ENCODE measurements around the gene KCNJ1. TPM values are rescaled to one million over a fixed set of nuclear protein-coding genes. Genes with fewer than 3 reads are reported as not detected.

KCNJ1 gene
- total RNA-seq, 1 donor from 2014 or later, result 0.41 TPM

DNA sequence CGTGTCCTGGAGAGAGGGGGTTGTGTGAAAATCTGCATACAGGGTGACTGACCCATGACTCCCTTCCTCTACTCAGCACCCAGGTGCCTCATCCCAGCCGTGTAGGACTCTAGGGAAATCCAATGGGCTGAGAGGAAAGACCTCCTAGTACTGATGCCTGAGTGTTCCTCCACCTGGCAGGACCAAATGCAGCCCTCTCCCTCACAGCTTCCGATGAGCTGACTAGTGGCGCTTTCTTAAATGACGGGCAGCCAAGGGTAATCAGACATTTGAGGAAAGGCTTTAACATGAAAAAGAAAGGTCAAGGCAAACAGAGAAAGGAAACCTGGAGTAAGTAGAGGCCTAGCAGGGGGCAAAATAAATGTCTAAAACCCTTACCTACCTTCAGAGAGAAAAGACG, 5.0 kb upstream of the KCNJ1 start:
- Histone ChIP-seq H2AFZ (replicated peaks) (no peak overlapping the region), H3K4me1 (peaks cover 14% of the 10 kb centered on the region), H3K4me3 (no peak overlapping the region), H3K79me2 (ENCODE audit: low read depth) (no peaks in the 10 kb centered on the region), H3F3A (ENCODE audit: low read depth) (peaks cover 21% of the 10 kb centered on the region), H3K36me3 (no peaks in the 10 kb centered on the region), H4K20me1 (ENCODE audit: low read depth) (no peaks in the 10 kb centered on the region), H3K4me2 (peak overlapping the region; percentile 61), H3K9me3 (ENCODE audit: low read depth) (no peaks in the 10 kb centered on the region), H3K9ac (no peak overlapping the region), H3K27ac (no peak overlapping the region), H3K27me3 (peaks cover 15% of the 10 kb centered on the region)
- Mint-ChIP-seq H3K27ac (peak overlapping the region; percentile 91), H3K4me1 (peaks cover 56% of the 10 kb centered on the region), H3K4me3 (no peak overlapping the region), H3K36me3 (no peaks in the 10 kb centered on the region), H3K27me3 (ENCODE audit: insufficient read depth, low read depth) (peaks cover 16% of the 10 kb centered on the region), H3K9me3 (peaks cover 3% of the 10 kb centered on the region)
- TF ChIP-seq, protein P1, sequence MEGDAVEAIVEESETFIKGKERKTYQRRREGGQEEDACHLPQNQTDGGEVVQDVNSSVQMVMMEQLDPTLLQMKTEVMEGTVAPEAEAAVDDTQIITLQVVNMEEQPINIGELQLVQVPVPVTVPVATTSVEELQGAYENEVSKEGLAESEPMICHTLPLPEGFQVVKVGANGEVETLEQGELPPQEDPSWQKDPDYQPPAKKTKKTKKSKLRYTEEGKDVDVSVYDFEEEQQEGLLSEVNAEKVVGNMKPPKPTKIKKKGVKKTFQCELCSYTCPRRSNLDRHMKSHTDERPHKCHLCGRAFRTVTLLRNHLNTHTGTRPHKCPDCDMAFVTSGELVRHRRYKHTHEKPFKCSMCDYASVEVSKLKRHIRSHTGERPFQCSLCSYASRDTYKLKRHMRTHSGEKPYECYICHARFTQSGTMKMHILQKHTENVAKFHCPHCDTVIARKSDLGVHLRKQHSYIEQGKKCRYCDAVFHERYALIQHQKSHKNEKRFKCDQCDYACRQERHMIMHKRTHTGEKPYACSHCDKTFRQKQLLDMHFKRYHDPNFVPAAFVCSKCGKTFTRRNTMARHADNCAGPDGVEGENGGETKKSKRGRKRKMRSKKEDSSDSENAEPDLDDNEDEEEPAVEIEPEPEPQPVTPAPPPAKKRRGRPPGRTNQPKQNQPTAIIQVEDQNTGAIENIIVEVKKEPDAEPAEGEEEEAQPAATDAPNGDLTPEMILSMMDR (IDR thresholded peaks at IDR 0.05), result no peak
- TF ChIP-seq EZH2phosphoT487 (IDR thresholded peaks at IDR 0.05) (no peak), EZH2 (IDR thresholded peaks at IDR 0.05) (no peak)
- DNase-seq (ENCODE audit: low spot score), result no peak

DNA sequence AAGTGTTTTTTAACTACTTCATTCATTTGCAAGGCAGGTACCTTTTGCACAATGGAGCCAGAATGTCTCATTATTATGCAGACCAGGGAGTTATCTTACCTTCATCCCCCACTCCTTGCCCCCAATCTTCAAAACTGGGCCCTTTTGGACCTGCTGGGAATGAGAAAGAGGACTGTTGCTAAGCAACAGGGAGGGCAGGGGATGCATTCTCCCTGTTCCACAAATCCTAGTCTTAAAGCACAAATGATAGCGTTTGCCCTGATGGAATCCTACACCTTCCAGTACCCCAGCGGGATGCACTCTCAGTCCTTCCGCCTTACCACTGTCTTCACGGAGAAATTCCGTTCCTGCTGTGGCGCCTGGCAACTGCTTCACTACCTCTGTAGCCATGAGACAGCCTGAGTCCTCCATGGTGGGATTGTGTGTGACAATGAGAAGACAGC, 4.1 kb upstream of the KCNJ1 start:
- peak overlapping the region; percentile 95 for H3K27ac Mint-ChIP-seq
- no peaks in the 10 kb centered on the region for H3K79me2 ChIP-seq (ENCODE audit: low read depth)
- H3K4me3 Mint-ChIP-seq, result peak overlapping the region; percentile 68
- DNase-seq (ENCODE audit: low spot score), result peak; percentile 50
- H3K36me3 ChIP-seq, result no peaks in the 10 kb centered on the region
- H3K4me2 ChIP-seq, result peak overlapping the region; percentile 61
- peaks cover 15% of the 10 kb centered on the region for H3K27me3 ChIP-seq
- TF ChIP-seq, protein P1 (IDR thresholded peaks at IDR 0.05), result no peak
- TF ChIP-seq EZH2phosphoT487 (IDR thresholded peaks at IDR 0.05), result no peak
- no peak for TF ChIP-seq EZH2 (IDR thresholded peaks at IDR 0.05)
- peaks cover 16% of the 10 kb centered on the region for H3K27me3 Mint-ChIP-seq (ENCODE audit: insufficient read depth, low read depth)
- no peaks in the 10 kb centered on the region for H3K9me3 ChIP-seq (ENCODE audit: low read depth)
- no peak overlapping the region for H3K27ac ChIP-seq
- peak overlapping the region; percentile 45 for H2AFZ ChIP-seq (replicated peaks)
- peaks cover 56% of the 10 kb centered on the region for H3K4me1 Mint-ChIP-seq
- H4K20me1 ChIP-seq (ENCODE audit: low read depth), result no peaks in the 10 kb centered on the region
- H3F3A ChIP-seq (ENCODE audit: low read depth), result peaks cover 21% of the 10 kb centered on the region
- no peaks in the 10 kb centered on the region for H3K36me3 Mint-ChIP-seq
- no peak overlapping the region for H3K4me3 ChIP-seq
- no peak overlapping the region for H3K9ac ChIP-seq
- peaks cover 14% of the 10 kb centered on the region for H3K4me1 ChIP-seq
- H3K9me3 Mint-ChIP-seq, result peaks cover 3% of the 10 kb centered on the region

DNA sequence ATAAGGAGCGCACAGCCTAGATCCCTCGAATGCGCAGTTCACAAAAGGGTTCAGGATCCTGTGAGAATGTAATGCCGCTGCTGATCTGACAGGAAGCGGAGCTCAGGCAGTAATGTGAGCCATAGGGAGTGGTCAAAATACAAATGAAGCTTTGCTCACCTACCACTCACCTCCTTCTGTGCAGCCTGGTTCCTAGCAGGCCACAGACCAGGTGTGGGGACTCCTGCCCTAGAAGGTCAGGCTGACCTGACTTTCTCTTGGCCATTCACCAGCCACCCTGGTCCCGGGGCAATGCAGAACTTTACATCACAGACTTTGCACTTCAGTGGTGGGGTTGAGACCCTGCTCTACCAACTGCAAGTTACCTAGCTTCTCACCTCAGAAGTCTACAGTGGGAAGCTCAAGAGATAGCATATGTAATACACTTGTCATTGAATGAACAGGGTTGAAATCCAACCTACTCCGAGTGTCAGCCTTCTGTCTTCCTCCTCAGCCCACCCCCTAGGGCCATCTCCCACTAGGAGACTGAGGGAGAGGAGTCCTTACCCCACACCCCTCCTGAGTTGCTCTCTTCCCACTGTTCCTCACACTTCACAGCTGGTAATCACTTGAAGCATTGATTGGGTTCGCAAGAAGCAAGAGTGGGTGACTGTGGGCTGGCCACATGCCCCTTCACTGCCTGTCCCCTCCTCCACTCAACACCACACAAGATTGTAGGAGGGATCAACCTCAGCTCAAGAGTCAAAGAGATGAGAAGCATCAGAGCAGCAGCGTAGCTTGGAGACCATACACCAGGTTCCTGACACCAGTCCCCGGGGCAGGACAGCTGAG, 2.0 kb upstream of the KCNJ1 start:
- H3K36me3 ChIP-seq, result no peaks in the 10 kb centered on the region
- H3K79me2 ChIP-seq (ENCODE audit: low read depth), result no peaks in the 10 kb centered on the region
- H3K27me3 ChIP-seq, result peaks cover 15% of the 10 kb centered on the region
- peaks cover 43% of the 10 kb centered on the region for H3K4me1 Mint-ChIP-seq
- H3K27ac ChIP-seq, result no peak overlapping the region
- H3F3A ChIP-seq (ENCODE audit: low read depth), result peaks cover 21% of the 10 kb centered on the region
- H3K9me3 Mint-ChIP-seq, result peaks cover 3% of the 10 kb centered on the region
- TF ChIP-seq, protein P1 (IDR thresholded peaks at IDR 0.05), result no peak
- no peak for TF ChIP-seq EZH2 (IDR thresholded peaks at IDR 0.05)
- no peak for TF ChIP-seq EZH2phosphoT487 (IDR thresholded peaks at IDR 0.05)
- no peak overlapping the region for H3K4me2 ChIP-seq
- no peak overlapping the region for H2AFZ ChIP-seq (replicated peaks)
- H3K4me3 Mint-ChIP-seq, result no peak overlapping the region
- no peak overlapping the region for H3K9ac ChIP-seq
- no peak overlapping the region for H3K4me3 ChIP-seq
- no peaks in the 10 kb centered on the region for H3K36me3 Mint-ChIP-seq
- H4K20me1 ChIP-seq (ENCODE audit: low read depth), result no peaks in the 10 kb centered on the region
- H3K4me1 ChIP-seq, result peaks cover 14% of the 10 kb centered on the region
- H3K27me3 Mint-ChIP-seq (ENCODE audit: insufficient read depth, low read depth), result peaks cover 19% of the 10 kb centered on the region
- no peak for DNase-seq (ENCODE audit: low spot score)
- no peaks in the 10 kb centered on the region for H3K9me3 ChIP-seq (ENCODE audit: low read depth)
- no peak overlapping the region for H3K27ac Mint-ChIP-seq

Measured in neural progenitor cell (in vitro differentiated cells).